Measurements from ENCODE around the gene ADPRH. TPM values are rescaled to one million over a fixed set of nuclear protein-coding genes. Genes with fewer than 3 reads are reported as not detected.
"Not testable (repeated sequence)": the region's sequence is repeated elsewhere in the genome, so short reads cannot be mapped to it uniquely, and the experiment has no call there.

ADPRH gene
- total and polyA plus RNA-seq, 9 donors: 2.1 to 14.6 (median 4.5) TPM

- TF ChIP-seq EP300 (IDR thresholded peaks at IDR 0.05) (no peak), CTCF (IDR thresholded peaks at IDR 0.05) (no peak), POLR2A (IDR thresholded peaks at IDR 0.05) (no peak)
- Histone ChIP-seq H3K4me1 (ENCODE audit: insufficient read depth) (peaks cover 1% of the 10 kb centered on the region), H3K4me3 (no peak overlapping the region), H3K36me3 (no peaks in the 10 kb centered on the region), H3K27ac (no peak overlapping the region), H3K9me3 (no peaks in the 10 kb centered on the region), H3K27me3 (no peaks in the 10 kb centered on the region)
- intact Hi-C loops (cut with DNase I): no loop called here
- no peak for DNase-seq
- WGBS, 3 donors: 80 to 99% (median 95%) methylated on average over 5 of the region's 5 CpGs
These were observed 14.8 kb downstream of the ADPRH start for GRCh38 chr3:119594066-119594465.

- H3K9me3 ChIP-seq; H3K27me3 ChIP-seq; intact Hi-C loops (cut with DNase I); DNase-seq; H3K27ac ChIP-seq; H3K4me3 ChIP-seq; H3K4me1 ChIP-seq (ENCODE audit: insufficient read depth); H3K36me3 ChIP-seq: not testable (repeated sequence)
- WGBS, 3 donors: 94 to 95% (median 94%) methylated on average over 1 of the region's 1 CpG
These were observed 15.6 kb downstream of the ADPRH start for GRCh38 chr3:119594929-119595328.

- no peaks in the 10 kb centered on the region for H3K27me3 ChIP-seq
- intact Hi-C loops (cut with DNase I): no loop called here
- DNase-seq: no peak
- H3K9me3 ChIP-seq: no peaks in the 10 kb centered on the region
- peaks cover 3% of the 10 kb centered on the region for H3K4me1 ChIP-seq (ENCODE audit: insufficient read depth)
- no peak overlapping the region for H3K4me3 ChIP-seq
- WGBS, 3 donors: 78 to 88% (median 85%) methylated on average over 7 of the region's 7 CpGs
- TF ChIP-seq POLR2A (IDR thresholded peaks at IDR 0.05) (no peak), CTCF (IDR thresholded peaks at IDR 0.05) (no peak), EP300 (IDR thresholded peaks at IDR 0.05) (no peak)
- no peaks in the 10 kb centered on the region for H3K36me3 ChIP-seq
- no peak overlapping the region for H3K27ac ChIP-seq
These were observed 16.5 kb downstream of the ADPRH start for GRCh38 chr3:119595639-119596334.

- Histone ChIP-seq H3K4me1 (ENCODE audit: insufficient read depth) (peaks cover 3% of the 10 kb centered on the region), H3K27ac (no peak overlapping the region), H3K36me3 (no peaks in the 10 kb centered on the region), H3K9me3 (no peaks in the 10 kb centered on the region), H3K27me3 (no peaks in the 10 kb centered on the region), H3K4me3 (no peak overlapping the region)
- TF ChIP-seq CTCF (IDR thresholded peaks at IDR 0.05) (no peak), EP300 (IDR thresholded peaks at IDR 0.05) (no peak), POLR2A (IDR thresholded peaks at IDR 0.05) (no peak)
- DNase-seq: no peak
- intact Hi-C loops (cut with DNase I): no loop called here
- WGBS, 3 donors: 92 to 96% (median 93%) methylated on average over 6 of the region's 6 CpGs
These were observed 17.1 kb downstream of the ADPRH start for GRCh38 chr3:119596398-119596797.

- H3K4me3 ChIP-seq: no peak within 1 kb of the TSS
- no peak for DNase-seq
- intact Hi-C loops (cut with DNase I): no loop called here
- 34 to 45% (median 37%) methylated on average over 7 of the region's 7 CpGs for WGBS, 3 donors
- peaks cover 3% of the 10 kb centered on the region for H3K4me1 ChIP-seq (ENCODE audit: insufficient read depth)
- H3K27me3 ChIP-seq: no peaks in the 10 kb centered on the region
- no peaks in the 10 kb centered on the region for H3K9me3 ChIP-seq
- H3K36me3 ChIP-seq: no peaks in the 10 kb centered on the region
- H3K27ac ChIP-seq: no peak within 1 kb of the TSS
- TF ChIP-seq POLR2A (IDR thresholded peaks at IDR 0.05): no peak
- TF ChIP-seq CTCF (IDR thresholded peaks at IDR 0.05): no peak
- no peak for TF ChIP-seq EP300 (IDR thresholded peaks at IDR 0.05)
These were observed 18.4 kb downstream of the ADPRH start, which contains the start of gene PLA1A for GRCh38 chr3:119597548-119598288. PLA1A (plus strand) TSS chr3:119597885; CDS start chr3:119597914, 29 bp downstream.

All from ovary (tissue), 9 donors.